ENCODE results near the gene TSC22D1.

DNA sequence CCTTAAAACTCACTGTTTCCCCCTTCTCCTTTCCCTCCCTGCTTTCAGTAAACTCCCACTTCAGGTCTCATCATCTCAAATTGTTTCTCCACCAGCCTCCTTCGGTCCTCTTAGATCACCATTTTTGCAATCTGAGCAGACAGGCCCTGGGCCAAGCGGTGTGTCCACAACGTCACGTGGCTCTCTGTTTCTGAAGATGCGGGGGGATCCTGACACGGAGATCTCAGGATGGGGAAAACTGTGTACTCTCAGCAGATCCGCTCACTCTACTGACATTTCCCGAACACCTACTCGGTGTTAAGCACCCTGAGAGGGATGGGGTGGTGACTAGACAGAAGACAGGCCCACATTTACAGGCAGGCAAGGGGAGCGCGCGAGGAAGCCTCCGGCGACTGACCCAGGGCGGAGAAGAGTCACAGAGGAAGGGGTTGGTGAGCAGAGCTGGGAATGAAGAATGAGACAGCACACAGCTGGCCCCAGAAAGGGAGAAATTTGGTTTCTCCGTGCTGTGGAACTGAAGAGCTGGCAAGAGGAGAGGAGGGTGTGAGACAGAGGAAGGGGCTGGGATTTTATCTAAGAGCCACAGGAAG lies 163.7 kb downstream of the TSC22D1 start:
- TF ChIP-seq, protein P1, sequence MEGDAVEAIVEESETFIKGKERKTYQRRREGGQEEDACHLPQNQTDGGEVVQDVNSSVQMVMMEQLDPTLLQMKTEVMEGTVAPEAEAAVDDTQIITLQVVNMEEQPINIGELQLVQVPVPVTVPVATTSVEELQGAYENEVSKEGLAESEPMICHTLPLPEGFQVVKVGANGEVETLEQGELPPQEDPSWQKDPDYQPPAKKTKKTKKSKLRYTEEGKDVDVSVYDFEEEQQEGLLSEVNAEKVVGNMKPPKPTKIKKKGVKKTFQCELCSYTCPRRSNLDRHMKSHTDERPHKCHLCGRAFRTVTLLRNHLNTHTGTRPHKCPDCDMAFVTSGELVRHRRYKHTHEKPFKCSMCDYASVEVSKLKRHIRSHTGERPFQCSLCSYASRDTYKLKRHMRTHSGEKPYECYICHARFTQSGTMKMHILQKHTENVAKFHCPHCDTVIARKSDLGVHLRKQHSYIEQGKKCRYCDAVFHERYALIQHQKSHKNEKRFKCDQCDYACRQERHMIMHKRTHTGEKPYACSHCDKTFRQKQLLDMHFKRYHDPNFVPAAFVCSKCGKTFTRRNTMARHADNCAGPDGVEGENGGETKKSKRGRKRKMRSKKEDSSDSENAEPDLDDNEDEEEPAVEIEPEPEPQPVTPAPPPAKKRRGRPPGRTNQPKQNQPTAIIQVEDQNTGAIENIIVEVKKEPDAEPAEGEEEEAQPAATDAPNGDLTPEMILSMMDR (IDR thresholded peaks at IDR 0.05) = no peak
- TF ChIP-seq POLR2AphosphoS5 (IDR thresholded peaks at IDR 0.05) (no peak), POLR2A (IDR thresholded peaks at IDR 0.05) (no peak), EP300 (IDR thresholded peaks at IDR 0.05) (no peak)
